Neural cell (in vitro differentiated cells): ENCODE results near the gene ZNF500. TPM values are rescaled to one million over a fixed set of nuclear protein-coding genes. Genes with fewer than 3 reads are reported as not detected.

Experiments
- H2AFZ ChIP-seq: fragments of 200-600, 300-800 bp; sonication (generic), shearing (Covaris generic); 2 replicates; pipeline ENCODE4 v1.6.0; 2014; ENCODE audit warnings: low read depth, mild to moderate bottlenecking, antibody characterized with exemption, low read length, moderate library complexity
- H3F3A ChIP-seq: fragments of 200-600 bp; shearing (Covaris generic); 2 replicates; pipeline ENCODE4 v1.6.1; 2016; ENCODE audit warnings: mild to moderate bottlenecking, moderate library complexity, mixed read lengths, antibody characterized with exemption, low read length; ENCODE audit not compliant: insufficient read depth, poor library complexity, severe bottlenecking
- H3K27ac ChIP-seq: fragments of 200-600, 300-800 bp; sonication (generic), shearing (Covaris generic); 2 replicates; pipeline ENCODE4 v1.5.1; 2014; ENCODE audit warnings: mild to moderate bottlenecking, low read length, moderate library complexity
- H3K27me3 ChIP-seq: fragments of 300-800, 200-600 bp; sonication (generic), shearing (Covaris generic); 2 replicates; pipeline ENCODE4 v1.6.0; 2014; ENCODE audit warnings: mild to moderate bottlenecking, low read depth, low read length, moderate library complexity; ENCODE audit not compliant: insufficient read depth
- H3K36me3 ChIP-seq: fragments of 300-800, 200-600 bp; sonication (generic), shearing (Covaris generic); 2 replicates; pipeline ENCODE4 v1.5.1; 2014; ENCODE audit warnings: mild to moderate bottlenecking, antibody characterized with exemption, low read length, moderate library complexity; ENCODE audit not compliant: insufficient read depth
- H3K4me2 ChIP-seq: fragments of 300-800, 200-600 bp; sonication (generic), shearing (Covaris generic); 2 replicates; pipeline ENCODE4 v1.6.0; 2014; ENCODE audit warnings: mild to moderate bottlenecking, low read length
- H3K4me3 ChIP-seq: fragments of 300-800, 200-600 bp; sonication (generic), shearing (Covaris generic); 2 replicates; pipeline ENCODE4 v1.5.1; 2014; ENCODE audit warnings: mild to moderate bottlenecking, low read length, moderate library complexity
- H3K79me2 ChIP-seq: fragments of 200-600 bp; shearing (Covaris generic); replicated peaks from 2 replicates; pipeline ENCODE4 v1.6.0; 2014; ENCODE audit warnings: mild to moderate bottlenecking, low read length, moderate library complexity; ENCODE audit not compliant: insufficient read depth
- H3K9ac ChIP-seq: fragments of 300-800, 200-600 bp; sonication (generic), shearing (Covaris generic); 2 replicates; pipeline ENCODE4 v1.6.1; 2016; ENCODE audit warnings: mild to moderate bottlenecking, low read length, mixed read lengths
- H3K9me2 ChIP-seq: fragments of 200-600 bp; shearing (Covaris generic); 2 replicates; pipeline ENCODE4 v1.6.1; 2016; ENCODE audit warnings: mild to moderate bottlenecking, low read length, mixed read lengths; ENCODE audit not compliant: insufficient read depth
- H3K9me3 ChIP-seq: fragments of 200-600, 300-800 bp; sonication (generic), shearing (Covaris generic); 2 replicates; pipeline ENCODE4 v1.6.1; 2016; ENCODE audit warnings: mild to moderate bottlenecking, mixed run types, low read length, moderate library complexity, mixed read lengths
- H4K20me1 ChIP-seq: fragments of 200-600 bp; shearing (Covaris generic); 2 replicates; pipeline ENCODE4 v1.6.1; 2016; ENCODE audit warnings: mild to moderate bottlenecking, mixed run types; ENCODE audit not compliant: insufficient read depth
- CTCF ChIP-seq: fragments of 450-650 bp; IDR thresholded peaks from 2 replicates; pipeline ENCODE4 v1.5.1; 2014; ENCODE audit warnings: antibody characterized with exemption, mild to moderate bottlenecking, moderate library complexity; ENCODE audit not compliant: poor library complexity, severe bottlenecking
- EP300 ChIP-seq: fragments of 450-650 bp; conservative IDR thresholded peaks from 2 replicates; pipeline ENCODE4 v1.6.1; 2014; ENCODE audit warnings: antibody characterized with exemption, mild to moderate bottlenecking, moderate library complexity; ENCODE audit not compliant: poor library complexity, severe bottlenecking
- EZH2 ChIP-seq: fragments of 200-600, 300-800 bp; shearing (Covaris generic), sonication (generic); IDR thresholded peaks from 2 replicates; pipeline ENCODE4 v1.6.1; 2014; ENCODE audit warnings: antibody characterized with exemption, low read length, borderline replicate concordance, mild to moderate bottlenecking; ENCODE audit not compliant: insufficient read depth, poor library complexity, severe bottlenecking
- MXI1 ChIP-seq: fragments of 450-650 bp; conservative IDR thresholded peaks from 2 replicates; pipeline ENCODE4 v1.6.1; 2014; ENCODE audit warnings: antibody characterized with exemption, mild to moderate bottlenecking; ENCODE audit not compliant: poor library complexity, severe bottlenecking
- POLR2AphosphoS5 ChIP-seq: IDR thresholded peaks from 2 replicates; pipeline ENCODE4 v1.6.1; 2012
- RAD21 ChIP-seq: fragments of 450-650 bp; conservative IDR thresholded peaks from 2 replicates; pipeline ENCODE4 v1.6.1; 2014; ENCODE audit warnings: antibody characterized with exemption, mild to moderate bottlenecking, moderate library complexity
- SMC3 ChIP-seq: fragments of 450-650 bp; conservative IDR thresholded peaks from 2 replicates; pipeline ENCODE4 v1.6.1; 2014; ENCODE audit warnings: antibody characterized with exemption, mild to moderate bottlenecking, moderate library complexity; ENCODE audit not compliant: poor library complexity
- TAF1 ChIP-seq: IDR thresholded peaks from 2 replicates; pipeline ENCODE4 v1.6.1; 2012; ENCODE audit warnings: low read depth
- polyA plus RNA-seq: library from polyadenylated mRNA; depleted of rRNA; stranded (reverse); fragments of >200 nt; gene quantifications from 2 replicates; pipeline ENCODE4 v1.2.3, GENCODE V29; 2014
- TF ChIP-seq, protein P1 (sequence below): IDR thresholded peaks from 2 replicates; pipeline ENCODE4 v1.6.1; 2012; ENCODE audit warnings: borderline replicate concordance

Gene ZNF500
- polyA plus RNA-seq, 1 donor from 2014 or later = 16.0 TPM

DNA sequence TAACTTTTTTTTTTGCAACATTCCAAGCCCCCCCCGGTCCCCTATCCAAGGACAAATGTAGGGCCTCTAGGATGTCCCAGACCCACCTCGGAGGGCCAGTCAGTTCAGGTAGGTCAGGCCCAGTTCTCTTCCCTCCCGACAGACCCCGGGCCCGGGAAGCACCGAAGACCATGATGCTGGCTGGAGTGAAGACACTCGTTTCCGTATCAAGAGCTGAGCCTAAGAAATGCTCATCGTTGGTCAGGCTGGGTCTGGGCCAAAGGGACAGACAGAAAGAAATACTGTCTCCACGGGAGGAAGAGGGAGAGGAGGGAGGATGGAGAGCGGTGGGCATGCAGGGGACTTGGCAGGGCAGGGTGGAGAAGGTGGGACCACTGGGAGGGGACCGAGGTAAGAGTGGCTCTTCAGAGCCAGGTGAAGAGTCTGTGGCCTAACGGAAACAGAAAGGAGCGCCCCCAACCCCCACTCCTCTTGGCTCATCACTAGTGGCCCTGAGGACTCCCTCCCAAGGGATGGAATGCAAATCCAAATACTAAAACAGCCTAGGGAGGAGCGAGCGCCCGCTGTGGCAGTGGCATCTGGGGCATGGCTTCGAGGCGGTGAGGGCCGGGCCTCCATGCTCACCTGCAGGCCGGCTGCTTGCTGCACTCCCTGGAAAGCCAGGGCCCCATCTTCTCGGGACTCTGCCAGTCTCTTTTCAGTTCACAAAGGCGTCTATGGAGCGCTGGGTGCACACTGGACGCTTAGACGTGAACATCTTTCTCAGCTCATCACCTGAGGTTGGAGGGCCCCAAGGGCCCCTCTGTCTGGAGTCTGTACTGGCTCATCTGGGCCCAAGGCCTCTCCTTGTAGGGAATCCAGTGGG lies 37.2 kb upstream of the ZNF500 start:
- TF ChIP-seq SMC3 (no peak), POLR2AphosphoS5 (no peak), MXI1 (no peak), EZH2 (no peak), RAD21 (no peak), TAF1 (no peak), EP300 (no peak), CTCF (no peak)
- TF ChIP-seq, protein P1, sequence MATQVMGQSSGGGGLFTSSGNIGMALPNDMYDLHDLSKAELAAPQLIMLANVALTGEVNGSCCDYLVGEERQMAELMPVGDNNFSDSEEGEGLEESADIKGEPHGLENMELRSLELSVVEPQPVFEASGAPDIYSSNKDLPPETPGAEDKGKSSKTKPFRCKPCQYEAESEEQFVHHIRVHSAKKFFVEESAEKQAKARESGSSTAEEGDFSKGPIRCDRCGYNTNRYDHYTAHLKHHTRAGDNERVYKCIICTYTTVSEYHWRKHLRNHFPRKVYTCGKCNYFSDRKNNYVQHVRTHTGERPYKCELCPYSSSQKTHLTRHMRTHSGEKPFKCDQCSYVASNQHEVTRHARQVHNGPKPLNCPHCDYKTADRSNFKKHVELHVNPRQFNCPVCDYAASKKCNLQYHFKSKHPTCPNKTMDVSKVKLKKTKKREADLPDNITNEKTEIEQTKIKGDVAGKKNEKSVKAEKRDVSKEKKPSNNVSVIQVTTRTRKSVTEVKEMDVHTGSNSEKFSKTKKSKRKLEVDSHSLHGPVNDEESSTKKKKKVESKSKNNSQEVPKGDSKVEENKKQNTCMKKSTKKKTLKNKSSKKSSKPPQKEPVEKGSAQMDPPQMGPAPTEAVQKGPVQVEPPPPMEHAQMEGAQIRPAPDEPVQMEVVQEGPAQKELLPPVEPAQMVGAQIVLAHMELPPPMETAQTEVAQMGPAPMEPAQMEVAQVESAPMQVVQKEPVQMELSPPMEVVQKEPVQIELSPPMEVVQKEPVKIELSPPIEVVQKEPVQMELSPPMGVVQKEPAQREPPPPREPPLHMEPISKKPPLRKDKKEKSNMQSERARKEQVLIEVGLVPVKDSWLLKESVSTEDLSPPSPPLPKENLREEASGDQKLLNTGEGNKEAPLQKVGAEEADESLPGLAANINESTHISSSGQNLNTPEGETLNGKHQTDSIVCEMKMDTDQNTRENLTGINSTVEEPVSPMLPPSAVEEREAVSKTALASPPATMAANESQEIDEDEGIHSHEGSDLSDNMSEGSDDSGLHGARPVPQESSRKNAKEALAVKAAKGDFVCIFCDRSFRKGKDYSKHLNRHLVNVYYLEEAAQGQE = no peak
- Histone ChIP-seq H3K4me3 (no peak overlapping the region), H3K9me2 (no peaks in the 10 kb centered on the region), H3K36me3 (no peaks in the 10 kb centered on the region), H4K20me1 (no peaks in the 10 kb centered on the region), H3K9ac (peak overlapping the region; percentile 83), H3F3A (no peaks in the 10 kb centered on the region), H3K27me3 (no peaks in the 10 kb centered on the region), H2AFZ (no peak overlapping the region), H3K4me2 (no peak overlapping the region), H3K9me3 (no peaks in the 10 kb centered on the region), H3K27ac (peak overlapping the region; percentile 86), H3K79me2 (no peaks in the 10 kb centered on the region)

DNA sequence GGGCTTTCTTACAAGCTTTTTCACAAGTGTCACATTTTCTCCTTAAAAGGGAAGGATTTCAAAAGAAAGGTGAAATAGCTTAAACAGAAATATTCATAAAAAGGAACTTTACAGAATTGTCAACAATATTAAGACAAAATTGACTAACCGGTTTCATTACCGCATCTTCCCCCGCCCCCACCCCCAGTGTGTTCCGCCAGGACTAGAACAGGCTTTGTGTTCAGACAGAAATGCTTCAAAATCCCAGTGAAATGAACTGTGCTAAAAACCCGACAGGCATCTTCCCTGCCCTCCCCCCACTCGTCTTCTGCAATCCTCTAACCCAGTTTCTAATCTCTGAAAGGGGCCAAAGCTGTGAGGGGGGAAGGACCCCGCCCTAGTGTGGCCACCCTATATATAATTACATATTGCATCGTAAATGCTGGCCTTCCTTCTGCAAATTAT lies 36.5 kb upstream of the ZNF500 start:
- no peaks in the 10 kb centered on the region for H3K36me3 ChIP-seq
- no peaks in the 10 kb centered on the region for H3K9me2 ChIP-seq
- no peaks in the 10 kb centered on the region for H3K79me2 ChIP-seq
- H3K9me3 ChIP-seq = no peaks in the 10 kb centered on the region
- peak overlapping the region; percentile 92 for H3K4me3 ChIP-seq
- peak overlapping the region; percentile 99 for H3K4me2 ChIP-seq
- H2AFZ ChIP-seq = peak overlapping the region; percentile 83
- peak overlapping the region; percentile 86 for H3K27ac ChIP-seq
- TF ChIP-seq TAF1 (no peak), EP300 (no peak), RAD21 (no peak), EZH2 (no peak), SMC3 (no peak), CTCF (no peak), MXI1 (no peak), POLR2AphosphoS5 (no peak)
- TF ChIP-seq, protein P1 = no peak
- no peaks in the 10 kb centered on the region for H3K27me3 ChIP-seq
- H3F3A ChIP-seq = no peaks in the 10 kb centered on the region
- H4K20me1 ChIP-seq = no peaks in the 10 kb centered on the region
- peak overlapping the region; percentile 83 for H3K9ac ChIP-seq
